HEK293 (cell line): ENCODE results near the gene KCNMB1.

Experiments used
- CTCF ChIA-PET: fragments of 350-600 bp; formaldehyde crosslinking; extraction: SDS; loops from one replicate; lab custom pipeline; 2021; ENCODE audit warnings: antibody characterized with exemption; lab: Yijun Ruan, JAX
- POLR2A ChIA-PET: fragments of 300-600 bp; formaldehyde crosslinking; extraction: SDS; loops from one replicate; lab custom pipeline; 2020; ENCODE audit warnings: antibody characterized with exemption, inconsistent platforms; lab: Yijun Ruan, JAX
- H3K27ac ChIP-seq: fragments of 200-500 bp; sonication (Bioruptor generic); 2 replicates; pipeline ENCODE4 v1.5.1; 2014; ENCODE audit warnings: low read depth, low read length, control low read depth, inconsistent platforms; ENCODE audit errors: extremely low read depth
- H3K36me3 ChIP-seq, 2 experiments: fragments of 200-500 bp in 1 of 2; sonication (Bioruptor generic) in 1 of 2; 1 replicate in 1 of 2; 2 replicates in 1 of 2; pipeline ENCODE4 v1.5.1; 2014 to 2017; ENCODE audit warnings: inconsistent platforms in 2 of 2, low read length in 2 of 2; ENCODE audit not compliant: control insufficient read depth in 2 of 2, insufficient read depth in 1 of 2
- H3K4me1 ChIP-seq: fragments of 200-500 bp; sonication (Bioruptor generic); 2 replicates; pipeline ENCODE4 v1.5.1; 2014; ENCODE audit warnings: mild to moderate bottlenecking, low read length, inconsistent platforms; ENCODE audit not compliant: control insufficient read depth, insufficient read depth
- H3K4me3 ChIP-seq: 2 replicates; pipeline ENCODE4 v1.5.1; 2011; ENCODE audit warnings: low read depth, mild to moderate bottlenecking, control low read depth, low read length, moderate library complexity
- H3K9me3 ChIP-seq: fragments of 200-500 bp; sonication (Bioruptor generic); 2 replicates; pipeline ENCODE4 v1.5.1; 2014; ENCODE audit warnings: low read depth, low read length, inconsistent platforms; ENCODE audit not compliant: control insufficient read depth, insufficient read depth
- HIC1 ChIP-seq: fragments of 450-650 bp; formaldehyde crosslinking; IDR thresholded peaks from 2 replicates; pipeline ENCODE4 v1.5.1; 2016; ENCODE audit warnings: missing biosample characterization, missing genetic modification characterization
- KLF9 ChIP-seq: fragments of 450-650 bp; formaldehyde crosslinking; IDR thresholded peaks from 2 replicates; pipeline ENCODE4 v1.5.1; 2016; ENCODE audit warnings: missing biosample characterization, missing genetic modification characterization, low read depth
- SCRT2 ChIP-seq: fragments of 450-650 bp; formaldehyde crosslinking; IDR thresholded peaks from 2 replicates; pipeline ENCODE4 v1.5.1; 2016; ENCODE audit warnings: missing biosample characterization, missing genetic modification characterization
- TRIM28 ChIP-seq: IDR thresholded peaks from 2 replicates; pipeline ENCODE4 v1.6.1; 2011; ENCODE audit warnings: low read length, control low read depth, borderline replicate concordance
- YY1 ChIP-seq: fragments of 450-650 bp; formaldehyde crosslinking; IDR thresholded peaks from 2 replicates; pipeline ENCODE4 v1.5.1; 2018; ENCODE audit warnings: missing biosample characterization, missing genetic modification characterization
- ZBTB10 ChIP-seq: fragments of 450-650 bp; formaldehyde crosslinking; IDR thresholded peaks from 2 replicates; pipeline ENCODE4 v1.5.1; 2016; ENCODE audit warnings: missing biosample characterization, missing genetic modification characterization
- ZBTB44 ChIP-seq: fragments of 450-650 bp; IDR thresholded peaks from 2 replicates; pipeline ENCODE4 v1.5.1; 2018; ENCODE audit warnings: missing biosample characterization, mild to moderate bottlenecking, missing genetic modification characterization
- ZFHX2 ChIP-seq: fragments of 450-650 bp; formaldehyde crosslinking; conservative IDR thresholded peaks from 2 replicates; pipeline ENCODE4 v1.5.1; 2016; ENCODE audit warnings: missing biosample characterization, missing genetic modification characterization
- ZFP3 ChIP-seq: fragments of 450-650 bp; formaldehyde crosslinking; IDR thresholded peaks from 2 replicates; pipeline ENCODE4 v1.5.1; 2016; ENCODE audit warnings: low read depth, missing biosample characterization, missing genetic modification characterization
- ZNF148 ChIP-seq: fragments of 450-650 bp; formaldehyde crosslinking; IDR thresholded peaks from 2 replicates; pipeline ENCODE4 v1.5.0; 2017; ENCODE audit warnings: missing biosample characterization, missing genetic modification characterization, borderline replicate concordance
- ZNF248 ChIP-seq: fragments of 450-650 bp; formaldehyde crosslinking; IDR thresholded peaks from 2 replicates; pipeline ENCODE4 v1.5.1; 2017; ENCODE audit warnings: missing biosample characterization, missing genetic modification characterization
- ZNF362 ChIP-seq: fragments of 450-650 bp; formaldehyde crosslinking; IDR thresholded peaks from 2 replicates; pipeline ENCODE4 v1.5.1; 2016; ENCODE audit warnings: missing biosample characterization, missing genetic modification characterization
- ZNF488 ChIP-seq: fragments of 450-650 bp; formaldehyde crosslinking; IDR thresholded peaks from 2 replicates; pipeline ENCODE4 v1.5.1; 2016; ENCODE audit warnings: missing biosample characterization, missing genetic modification characterization

The KCNMB1 gene

GRCh38 chr5:170427672-170428236 is 38.6 kb upstream of the KCNMB1 start:
- no peak overlapping the region for H3K27ac ChIP-seq
- POLR2A ChIA-PET: interaction anchor here (0.7 kb wide), 1 partner anchor 170 kb away, joined by 3 read pairs; no protein-coding TSS in a partner anchor
- H3K9me3 ChIP-seq: no peaks in the 10 kb centered on the region
- H3K36me3 ChIP-seq: no peaks in the 10 kb centered on the region
- 0 out of 2 replicates have a peak, but pooled peaks cover 4% of the 10 kb centered on the region for H3K4me1 ChIP-seq
- TF ChIP-seq ZNF488 (tag by site-specific recombination): no peak
- no peak for TF ChIP-seq ZNF248 (tag by site-specific recombination)
- no peak for TF ChIP-seq ZNF362 (tag by site-specific recombination)
- no peak for TF ChIP-seq TRIM28
- no peak for TF ChIP-seq HIC1
- no peak for TF ChIP-seq ZNF148 (tag by site-specific recombination)
- peak; percentile 46 for TF ChIP-seq SCRT2 (tag by site-specific recombination)
- TF ChIP-seq KLF9 (tag by site-specific recombination): 0 out of 2 replicates have a peak, but pooled peaks have one; percentile 21
- 0 out of 2 replicates have a peak, but pooled peaks have one; percentile 22 for TF ChIP-seq ZFHX2
- TF ChIP-seq ZBTB44: no peak
- TF ChIP-seq ZBTB10 (tag by site-specific recombination): no peak
- TF ChIP-seq ZFP3 (tag by site-specific recombination): peak; percentile 91
- no peak for TF ChIP-seq YY1 (tag by site-specific recombination)
- CTCF ChIA-PET: interaction anchor here (0.6 to 4.4 kb wide), 12 partner anchors 79 to 1078 kb away, joined by 3 to 23 read pairs (median 4); no protein-coding TSS in a partner anchor
- H3K4me3 ChIP-seq: no peak overlapping the region
